Liver (tissue), 9 donors: ENCODE measurements around the gene SESN1. TPM values are rescaled to one million over a fixed set of nuclear protein-coding genes. Genes with fewer than 3 reads are reported as not detected.

ENCODE experiments used
- DNase-seq: peaks from one replicate; pipeline ENCODE4 v3.0.0-alpha.2; 2017; ENCODE audit warnings: low spot score
- H3K27ac ChIP-seq, 2 donors: one replicate each; pipeline ENCODE4 v1.7.0; 2013; ENCODE audit warnings: inconsistent platforms in 2 of 2, low read length in 2 of 2, control low read depth in 1 of 2, low read depth in 1 of 2, mild to moderate bottlenecking in 1 of 2
- H3K27me3 ChIP-seq, 4 donors: one replicate each; pipeline versions ENCODE4 v1.6.1 to v1.7.0; 2013; ENCODE audit warnings: low read length in 3 of 4, inconsistent platforms in 1 of 4, mild to moderate bottlenecking in 1 of 4, moderate library complexity in 1 of 4; ENCODE audit not compliant: control insufficient read depth in 4 of 4, insufficient read depth in 4 of 4
- H3K36me3 ChIP-seq, 4 donors: one replicate each; pipeline versions ENCODE4 v1.6.1 to v1.7.0; 2013; ENCODE audit warnings: low read length in 3 of 4, mild to moderate bottlenecking in 3 of 4, low read depth in 1 of 4, moderate library complexity in 1 of 4; ENCODE audit not compliant: control insufficient read depth in 4 of 4, insufficient read depth in 3 of 4
- H3K4me1 ChIP-seq, 4 donors: one replicate each; pipeline versions ENCODE4 v1.6.1 to v1.7.0; 2013; ENCODE audit warnings: low read length in 3 of 4, mild to moderate bottlenecking in 3 of 4, moderate library complexity in 1 of 4; ENCODE audit not compliant: control insufficient read depth in 4 of 4, insufficient read depth in 4 of 4
- H3K4me3 ChIP-seq, 3 donors: one replicate each; pipeline versions ENCODE4 v1.6.1 to v1.7.0; 2013; ENCODE audit warnings: low read length in 3 of 3, control low read depth in 1 of 3, low read depth in 1 of 3, mild to moderate bottlenecking in 1 of 3
- H3K9ac ChIP-seq, 2 donors: one replicate each; pipeline ENCODE4 v1.7.0; 2013; ENCODE audit warnings: low read length in 2 of 2, mild to moderate bottlenecking in 2 of 2, moderate library complexity in 2 of 2, control low read depth in 1 of 2, low read depth in 1 of 2
- H3K9me3 ChIP-seq, 4 donors: one replicate each; pipeline versions ENCODE4 v1.6.1 to v1.7.0; 2013; ENCODE audit warnings: low read length in 3 of 4; ENCODE audit not compliant: control insufficient read depth in 4 of 4
- ATF3 ChIP-seq: IDR thresholded peaks from 2 replicates; pipeline ENCODE4 v1.6.1; 2016; ENCODE audit warnings: antibody characterized with exemption
- CTCF ChIP-seq: fragments of 150-350 bp; IDR thresholded peaks from 2 replicates; pipeline ENCODE4 v1.5.1; 2017; ENCODE audit warnings: improper control_type of control experiment, low read depth, low read length; ENCODE audit not compliant: missing input control
- EGR1 ChIP-seq, 2 donors: IDR thresholded peaks; 2 replicates each; pipeline ENCODE4 v1.6.1; 2016 to 2018; ENCODE audit warnings: antibody characterized with exemption in 2 of 2, low read depth in 2 of 2
- FOXA1 ChIP-seq: IDR thresholded peaks from 2 replicates; pipeline ENCODE4 v1.6.1; 2016; ENCODE audit warnings: antibody characterized with exemption
- FOXA2 ChIP-seq: IDR thresholded peaks from 2 replicates; pipeline ENCODE4 v1.6.1; 2016; ENCODE audit warnings: antibody characterized with exemption
- GABPA ChIP-seq, 2 donors: IDR thresholded peaks in 1 of 2; conservative IDR thresholded peaks in 1 of 2; 2 replicates each; pipeline ENCODE4 v1.6.1; 2016; ENCODE audit warnings: antibody characterized with exemption in 2 of 2, mild to moderate bottlenecking in 1 of 2, moderate library complexity in 1 of 2
- HNF4A ChIP-seq, 2 donors: conservative IDR thresholded peaks; 2 replicates each; pipeline ENCODE4 v1.6.1; 2016; ENCODE audit warnings: antibody characterized with exemption in 2 of 2, mild to moderate bottlenecking in 2 of 2
- HNF4G ChIP-seq: IDR thresholded peaks from 2 replicates; pipeline ENCODE4 v1.6.1; 2016; ENCODE audit warnings: antibody characterized with exemption
- JUND ChIP-seq, 2 donors: IDR thresholded peaks; 2 replicates each; pipeline ENCODE4 v1.6.1; 2016; ENCODE audit warnings: antibody characterized with exemption in 2 of 2
- NR2F2 ChIP-seq: IDR thresholded peaks from 2 replicates; pipeline ENCODE4 v1.6.1; 2016; ENCODE audit warnings: antibody characterized with exemption
- RAD21 ChIP-seq, 2 donors: IDR thresholded peaks; 2 replicates each; pipeline ENCODE4 v1.6.1; 2016; ENCODE audit warnings: antibody characterized with exemption in 2 of 2, mild to moderate bottlenecking in 2 of 2
- REST ChIP-seq: IDR thresholded peaks from 2 replicates; pipeline ENCODE4 v1.6.1; 2016; ENCODE audit warnings: antibody characterized with exemption, mild to moderate bottlenecking
- RXRA ChIP-seq, 2 donors: IDR thresholded peaks; 2 replicates each; pipeline ENCODE4 v1.6.1; 2017 to 2018; ENCODE audit warnings: antibody characterized with exemption in 2 of 2, mild to moderate bottlenecking in 1 of 2
- SP1 ChIP-seq: IDR thresholded peaks from 2 replicates; pipeline ENCODE4 v1.6.1; 2018; ENCODE audit warnings: antibody characterized with exemption, mild to moderate bottlenecking
- TAF1 ChIP-seq: conservative IDR thresholded peaks from 2 replicates; pipeline ENCODE4 v1.6.1; 2016; ENCODE audit warnings: antibody characterized with exemption, mild to moderate bottlenecking
- YY1 ChIP-seq: IDR thresholded peaks from 2 replicates; pipeline ENCODE4 v1.6.1; 2016; ENCODE audit warnings: antibody characterized with exemption, mild to moderate bottlenecking
- ZBTB33 ChIP-seq: IDR thresholded peaks from 2 replicates; pipeline ENCODE4 v1.6.1; 2016; ENCODE audit warnings: antibody characterized with exemption
- whole genome bisulfite sequencing: extraction: QIAGEN DNeasy Blood & Tissue Kit; methylation state at CpG from one replicate; pipeline ENCODE4 v1.1.7; 2013; 5-methylcytosine and 5-hydroxymethylcytosine counted together
- polyA plus RNA-seq, 2 donors: library from polyadenylated mRNA; stranded (reverse) in 1 of 2; unstranded in 1 of 2; fragments of 200-250 nt in 1 of 2; fragments of >200 nt in 1 of 2; fragmentation: Nextera tagmentation in 1 of 2; extraction: Ambion mirVana in 1 of 2; gene quantifications; one replicate each; pipeline versions ENCODE4 v1.2.1 to v1.2.3, GENCODE V29; 2013 to 2015
- total RNA-seq, 2 donors: library from RNA; depleted of rRNA; stranded (reverse); fragments of >200 nt; gene quantifications; one replicate each; pipeline ENCODE4 v1.2.3, GENCODE V29; 2014
- TF ChIP-seq, protein P1 (sequence below): IDR thresholded peaks from 2 replicates; pipeline ENCODE4 v1.6.1; 2016; ENCODE audit warnings: antibody characterized with exemption
- donor health status: healthy.
- donor health status: healthy.
- donor health status: healthy.
- donor health status: healthy.
- donor health status: healthy.

SESN1 gene
- total and polyA plus RNA-seq, 4 donors = 6.2 to 17.0 (median 11.0) TPM

DNA sequence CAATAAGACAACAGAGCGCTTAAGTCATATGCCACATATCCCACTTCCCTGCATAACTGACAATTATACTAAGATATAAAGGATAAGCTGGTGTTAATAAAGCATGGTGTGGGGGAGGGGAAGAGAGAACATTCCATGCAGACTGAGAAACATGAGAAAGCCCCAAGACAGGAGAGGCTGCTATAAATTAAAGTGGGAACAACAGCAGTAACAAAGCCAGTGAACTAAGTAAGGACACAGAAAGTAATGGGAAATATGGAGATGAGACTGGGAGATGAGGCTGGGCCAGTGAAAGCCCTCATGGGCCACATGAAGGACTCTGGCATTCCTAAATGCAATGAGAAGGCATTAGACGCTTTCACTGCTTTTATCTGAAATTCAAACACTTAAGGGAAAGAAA, 41.3 kb downstream of the SESN1 start:
- Histone ChIP-seq H3K27me3 (no peaks in the 10 kb centered on the region), H3K9ac (no peak overlapping the region), H3K9me3 (no peaks in the 10 kb centered on the region), H3K36me3 (no peaks in the 10 kb centered on the region), H3K4me3 (no peak overlapping the region), H3K4me1 (peaks cover 0 to 4% (median 2%) of the 10 kb centered on the region in 4 donors), H3K27ac (no peak overlapping the region)
- TF ChIP-seq RXRA (IDR thresholded peaks at IDR 0.05) (no peak), FOXA2 (no peak), NR2F2 (no peak), SP1 (no peak), EGR1 (IDR thresholded peaks at IDR 0.05; ENCODE audit: low read depth in 2 of 2) (no peak), JUND (IDR thresholded peaks at IDR 0.05) (no peak), GABPA (IDR thresholded peaks at IDR 0.05 in 1 of 2, conservative IDR thresholded peaks at IDR 0.05 in 1 of 2) (no peak), HNF4G (no peak), HNF4A (conservative IDR thresholded peaks at IDR 0.05) (no peak), TAF1 (no peak), CTCF (no peak), RAD21 (IDR thresholded peaks at IDR 0.05) (no peak), FOXA1 (no peak), ATF3 (no peak), YY1 (no peak), REST (no peak), ZBTB33 (no peak)
- TF ChIP-seq, protein P1, sequence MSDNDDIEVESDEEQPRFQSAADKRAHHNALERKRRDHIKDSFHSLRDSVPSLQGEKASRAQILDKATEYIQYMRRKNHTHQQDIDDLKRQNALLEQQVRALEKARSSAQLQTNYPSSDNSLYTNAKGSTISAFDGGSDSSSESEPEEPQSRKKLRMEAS = no peak
- WGBS = 98% methylated on average over 2 of the region's 2 CpGs
- DNase-seq = no peak
